A549 treated with Hydrocortisone at 1 μM for 4 hours (cell line): ENCODE measurements around the gene GPN2. TPM values are rescaled to one million over a fixed set of nuclear protein-coding genes. Genes with fewer than 3 reads are reported as not detected.

Source experiments
- total RNA-seq: library from RNA; stranded (reverse); fragments of 200-300 nt; extraction: Qiagen RNA extraction; gene quantifications from 5 replicates; pipeline ENCODE4 v1.2.3, GENCODE V29; 2022

GPN2 gene
- 18.8 to 32.6 TPM (median 28.4 TPM) in 5 replicates for total RNA-seq

GRCh38 chr1:26889551-26890466, at the start of gene GPN2:
Gene GPN2, minus strand, starts transcription at chr1:26890283. Its CDS starts 187 bp downstream, at chr1:26890096.

GRCh38 chr1:26921540-26922430, 31.7 kb upstream of the GPN2 start, which contains the start of gene NUDC:
Gene NUDC, plus strand, starts transcription at chr1:26921743. Its CDS starts 106 bp downstream, at chr1:26921849.

GRCh38 chr1:26913754-26914619, 23.9 kb upstream of the GPN2 start, which contains the start of gene NR0B2:
Gene NR0B2, minus strand, starts transcription at chr1:26913975. Its CDS starts 35 bp downstream, at chr1:26913940.

GRCh38 chr1:26900001-26900814, 10.1 kb upstream of the GPN2 start, which contains the start of gene GPATCH3:
Gene GPATCH3, minus strand, starts transcription at chr1:26900467. Its CDS starts 25 bp downstream, at chr1:26900442.

GRCh38 chr1:26862781-26863684, 27.1 kb downstream of the GPN2 start, which contains the start of gene SFN:
Gene SFN, plus strand, starts transcription at chr1:26863149. Its CDS starts 64 bp downstream, at chr1:26863213.

GRCh38 chr1:26826261-26827105, 63.6 kb downstream of the GPN2 start, which contains the start of gene ZDHHC18:
Gene ZDHHC18, plus strand, starts transcription at chr1:26826688. Its CDS starts 117 bp downstream, at chr1:26826805.

Other genes starting within 250 kb of the GPN2 start
- 34.7 to 47.6 TPM (median 36.9 TPM) in 5 replicates for gene ARID1A, start 194.3 kb downstream of the GPN2 start, total RNA-seq
- 5.5 to 6.9 TPM (median 6.3 TPM) in 5 replicates for gene PIGV, start 102.3 kb downstream of the GPN2 start, total RNA-seq
- gene ZDHHC18, start 63.6 kb downstream of the GPN2 start, total RNA-seq: 40.4 to 44.5 TPM (median 41.3 TPM) in 5 replicates
- gene SFN, start 27.1 kb downstream of the GPN2 start, total RNA-seq: 509 to 664 TPM (median 575 TPM) in 5 replicates
- gene GPATCH3, start 10.2 kb upstream of the GPN2 start, total RNA-seq: 9.4 to 11.4 TPM (median 10.7 TPM) in 5 replicates
- gene NR0B2, start 23.7 kb upstream of the GPN2 start, total RNA-seq: 0.09 to 0.14 TPM in 2 of 5 replicates, not detected in the others
- gene NUDC, start 31.5 kb upstream of the GPN2 start, total RNA-seq: 121 to 147 TPM (median 128 TPM) in 5 replicates
- gene KDF1, start 70.2 kb upstream of the GPN2 start, total RNA-seq: 0.20 to 0.35 TPM (median 0.26 TPM) in 5 replicates
- gene TRNP1, start 103.4 kb upstream of the GPN2 start, total RNA-seq: 200 to 287 TPM (median 278 TPM) in 5 replicates
- 1.3 to 1.9 TPM (median 1.5 TPM) in 5 replicates for gene TENT5B, start 122.6 kb upstream of the GPN2 start, total RNA-seq